Endothelial cell of umbilical vein (primary cell): Measurements from ENCODE around the gene TTLL12. TPM values are rescaled to one million over a fixed set of nuclear protein-coding genes. Genes with fewer than 3 reads are reported as not detected.

Experiments used
- BruUV-seq: library from RNA; stranded (reverse); fragments of 400-500 nt; replicated peaks from 2 replicates; lab custom pipeline; 2021; lab: Mats Ljungman, UMichigan
- CTCF ChIA-PET: fragments of 300-600, 350-600 bp; sonication (Branson Sonifier 250); formaldehyde crosslinking; loops from one replicate; lab custom pipeline; 2021; ENCODE audit warnings: antibody characterized with exemption, inconsistent platforms; lab: Charles Lee
- POLR2A ChIA-PET: fragments of 300-600, 350-600 bp; sonication (Branson Sonifier 250); formaldehyde crosslinking; loops from one replicate; lab custom pipeline; 2021; ENCODE audit warnings: antibody characterized with exemption, inconsistent platforms; lab: Charles Lee
- DNase-seq: peaks from one replicate; pipeline ENCODE4 v3.0.0-alpha.2; 2011; ENCODE audit warnings: low read depth, low spot score
- FAIRE-seq: peaks from 2 replicates; lab custom pipeline; 2011; peaks lifted over from hg19 to GRCh38; lab: Jason Lieb, UNC
- H2AFZ ChIP-seq: 2 replicates; pipeline ENCODE4 v1.6.0; 2012; ENCODE audit warnings: low read depth, low read length, control low read depth, inconsistent platforms
- H3K27ac ChIP-seq: 2 replicates; pipeline ENCODE4 v1.5.1; 2011; ENCODE audit warnings: low read depth, mild to moderate bottlenecking, control low read depth, low read length, moderate library complexity; ENCODE audit not compliant: insufficient read depth
- H3K27me3 ChIP-seq, 2 experiments: 2 replicates each; pipeline versions ENCODE4 v1.6.0 to v1.6.1; 2011; ENCODE audit warnings: low read length in 2 of 2, mixed read lengths in 1 of 2; ENCODE audit not compliant: control insufficient read depth in 2 of 2, insufficient read depth in 2 of 2
- H3K36me3 ChIP-seq, 2 experiments: 2 replicates in 1 of 2; 3 replicates in 1 of 2; pipeline ENCODE4 v1.5.1; 2011; ENCODE audit warnings: low read length in 2 of 2, mild to moderate bottlenecking in 1 of 2, moderate library complexity in 1 of 2; ENCODE audit not compliant: control insufficient read depth in 2 of 2, insufficient read depth in 2 of 2; ENCODE audit errors: extremely low read depth in 1 of 2
- H3K4me1 ChIP-seq: 3 replicates; pipeline ENCODE4 v1.5.1; 2011; ENCODE audit warnings: mild to moderate bottlenecking, low read length; ENCODE audit not compliant: control insufficient read depth, insufficient read depth; ENCODE audit errors: extremely low read depth
- H3K4me2 ChIP-seq: 2 replicates; pipeline ENCODE4 v1.6.1; 2011; ENCODE audit warnings: low read length, control low read depth, mixed read lengths; ENCODE audit not compliant: insufficient read depth
- H3K4me3 ChIP-seq, 3 experiments: fragments of 200-600 bp in 1 of 3; sonication (generic), shearing (Covaris generic) in 1 of 3; replicated peaks in 1 of 3; 2 replicates each; pipeline ENCODE4 v1.5.1; 2011 to 2016; ENCODE audit warnings: control low read depth in 3 of 3, low read length in 3 of 3, mild to moderate bottlenecking in 2 of 3, inconsistent platforms in 1 of 3, low read depth in 1 of 3, moderate library complexity in 1 of 3; ENCODE audit not compliant: insufficient read depth in 1 of 3
- H3K79me2 ChIP-seq: 2 replicates; pipeline ENCODE4 v1.6.0; 2012; ENCODE audit warnings: low read length, inconsistent platforms; ENCODE audit not compliant: control insufficient read depth, insufficient read depth
- H3K9ac ChIP-seq: replicated peaks from 2 replicates; pipeline ENCODE3; 2011; ENCODE audit warnings: low read length, control low read depth; ENCODE audit not compliant: insufficient read depth; ENCODE audit errors: extremely low read depth
- H3K9me1 ChIP-seq: replicated peaks from 3 replicates; pipeline ENCODE4 v1.6.0; 2011; ENCODE audit warnings: mild to moderate bottlenecking, low read length; ENCODE audit not compliant: control insufficient read depth, insufficient read depth; ENCODE audit errors: extremely low read depth
- H3K9me3 ChIP-seq: replicated peaks from 2 replicates; pipeline ENCODE4 v1.5.1; 2012; ENCODE audit warnings: low read length, inconsistent platforms; ENCODE audit not compliant: control insufficient read depth, insufficient read depth
- H4K20me1 ChIP-seq: replicated peaks from 2 replicates; pipeline ENCODE3; 2011; ENCODE audit warnings: mild to moderate bottlenecking, low read length; ENCODE audit not compliant: control insufficient read depth, insufficient read depth; ENCODE audit errors: extremely low read depth
- EZH2 ChIP-seq: IDR thresholded peaks from 2 replicates; pipeline ENCODE4 v1.6.1; 2012; ENCODE audit warnings: borderline replicate concordance, low read depth, mild to moderate bottlenecking, moderate library complexity, low read length, inconsistent platforms; ENCODE audit not compliant: severe bottlenecking
- FOS ChIP-seq: IDR thresholded peaks from 2 replicates; pipeline ENCODE4 v1.6.1; 2011; ENCODE audit warnings: mild to moderate bottlenecking, low read length, moderate library complexity, borderline replicate concordance; ENCODE audit not compliant: insufficient read depth
- GATA2 ChIP-seq: IDR thresholded peaks from 2 replicates; pipeline ENCODE4 v1.7.0; 2011; ENCODE audit warnings: low read depth, mild to moderate bottlenecking, moderate library complexity, mixed read lengths, low read length; ENCODE audit not compliant: insufficient read length, insufficient read depth
- JUN ChIP-seq: IDR thresholded peaks from 2 replicates; pipeline ENCODE4 v1.6.1; 2011; ENCODE audit warnings: borderline replicate concordance, low read depth; ENCODE audit not compliant: insufficient read length, insufficient read depth
- MYC ChIP-seq: IDR thresholded peaks from one replicate; pipeline ENCODE4 v1.6.1; 2011; ENCODE audit warnings: mild to moderate bottlenecking, low read depth, low read length
- POLR2A ChIP-seq: IDR thresholded peaks from 2 replicates; pipeline ENCODE4 v1.6.1; 2012; ENCODE audit warnings: low read depth, mild to moderate bottlenecking, control low read depth, low read length
- POLR2AphosphoS5 ChIP-seq: IDR thresholded peaks from 2 replicates; pipeline ENCODE4 v1.6.1; 2012; ENCODE audit warnings: low read depth, mild to moderate bottlenecking, control low read depth, low read length, moderate library complexity; ENCODE audit not compliant: insufficient read depth
- dilution Hi-C: fragments of 300-500 bp; cut with MboI; formaldehyde crosslinking; loops from one replicate; pipeline ENCODE4 v1.15.0; 2019; ENCODE audit warnings: low sequenced_read_pairs; ENCODE audit not compliant: extremely low pct_ligation_motif_present
- intact Hi-C: fragments of 100-400 bp; cut with micrococcal nuclease; formaldehyde crosslinking; loops from one replicate; pipeline ENCODE4 v1.10.0; 2022
- polyA plus RNA-seq, 4 experiments: library from polyadenylated mRNA; depleted of rRNA in 3 of 4; stranded (reverse) in 3 of 4; unstranded in 1 of 4; fragments of >200 nt; gene quantifications; 2 replicates each; pipeline versions ENCODE4 v1.2.1 to v1.2.3, GENCODE V29; 2011 to 2012; ENCODE audit warnings: missing spikeins in 1 of 4
- total RNA-seq: library from RNA; stranded (reverse); gene quantifications from 2 replicates; pipeline ENCODE4 v1.2.3, GENCODE V29; 2021
- TF ChIP-seq, protein P1 (sequence below), 2 donors: IDR thresholded peaks; 1 replicate in 1 of 2; 2 replicates in 1 of 2; pipeline ENCODE4 v1.5.1; 2011; ENCODE audit warnings: low read length in 2 of 2, mild to moderate bottlenecking in 2 of 2, moderate library complexity in 2 of 2, control low read depth in 1 of 2, inconsistent platforms in 1 of 2, low read depth in 1 of 2; ENCODE audit not compliant: insufficient read depth in 1 of 2; ENCODE audit errors: extremely low read depth in 1 of 2
- TF ChIP-seq, protein P2 (sequence below): IDR thresholded peaks from 2 replicates; pipeline ENCODE4 v1.6.1; 2011; ENCODE audit not compliant: insufficient read depth, insufficient read length

Gene TTLL12
- total and polyA plus RNA-seq, 2 donors (not counting 3 experiments of a cell fraction or from before 2014, with no cell fraction given): 26.2 to 36.5 TPM

DNA sequence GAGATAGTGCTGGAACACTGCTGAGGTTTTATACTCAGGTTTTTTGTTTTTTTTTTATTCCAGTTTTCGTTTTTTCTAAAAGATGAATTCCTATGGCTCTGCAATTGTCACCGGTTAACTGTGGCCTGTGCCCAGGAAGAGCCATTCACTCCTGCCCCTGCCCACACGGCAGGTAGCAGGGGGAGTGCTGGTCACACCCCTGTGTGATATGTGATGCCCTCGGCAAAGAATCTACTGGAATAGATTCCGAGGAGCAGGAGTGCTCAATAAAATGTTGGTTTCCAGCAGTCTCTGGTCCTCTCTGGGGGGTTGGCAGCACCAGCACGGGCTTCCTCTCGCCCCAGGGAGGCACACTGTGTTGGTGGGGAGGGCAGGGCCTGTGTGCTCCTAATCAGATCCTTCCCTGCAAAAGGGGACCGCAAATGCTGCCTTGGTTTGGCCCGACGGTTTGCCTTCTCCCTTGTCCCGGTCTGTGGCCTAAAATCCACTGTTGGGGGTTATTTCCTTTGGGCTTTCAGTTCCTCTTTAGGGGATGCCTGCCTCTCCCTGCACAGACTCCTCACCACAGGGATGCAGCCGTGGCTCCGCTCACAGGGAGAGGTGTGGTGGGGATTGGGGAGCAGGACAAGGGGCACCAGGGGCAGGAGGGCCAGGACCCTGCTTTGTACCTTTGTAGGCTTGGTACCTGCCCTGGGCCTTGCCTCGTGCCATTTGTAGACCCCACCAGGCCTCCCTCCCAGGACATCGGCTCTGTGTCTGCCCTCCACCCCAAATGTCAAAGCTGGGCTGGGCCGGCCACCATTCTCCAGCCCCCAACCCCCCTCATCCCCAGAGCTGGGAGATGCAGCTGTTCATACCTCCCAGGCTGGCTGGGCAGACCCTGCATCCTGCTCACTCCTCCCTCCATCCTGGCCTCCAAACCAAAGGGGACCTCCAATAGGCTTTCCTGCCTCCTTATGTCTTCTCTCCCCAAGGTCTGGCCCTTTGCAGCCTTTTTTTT is 57.2 kb downstream of the TTLL12 start:
- TF ChIP-seq, protein P1, sequence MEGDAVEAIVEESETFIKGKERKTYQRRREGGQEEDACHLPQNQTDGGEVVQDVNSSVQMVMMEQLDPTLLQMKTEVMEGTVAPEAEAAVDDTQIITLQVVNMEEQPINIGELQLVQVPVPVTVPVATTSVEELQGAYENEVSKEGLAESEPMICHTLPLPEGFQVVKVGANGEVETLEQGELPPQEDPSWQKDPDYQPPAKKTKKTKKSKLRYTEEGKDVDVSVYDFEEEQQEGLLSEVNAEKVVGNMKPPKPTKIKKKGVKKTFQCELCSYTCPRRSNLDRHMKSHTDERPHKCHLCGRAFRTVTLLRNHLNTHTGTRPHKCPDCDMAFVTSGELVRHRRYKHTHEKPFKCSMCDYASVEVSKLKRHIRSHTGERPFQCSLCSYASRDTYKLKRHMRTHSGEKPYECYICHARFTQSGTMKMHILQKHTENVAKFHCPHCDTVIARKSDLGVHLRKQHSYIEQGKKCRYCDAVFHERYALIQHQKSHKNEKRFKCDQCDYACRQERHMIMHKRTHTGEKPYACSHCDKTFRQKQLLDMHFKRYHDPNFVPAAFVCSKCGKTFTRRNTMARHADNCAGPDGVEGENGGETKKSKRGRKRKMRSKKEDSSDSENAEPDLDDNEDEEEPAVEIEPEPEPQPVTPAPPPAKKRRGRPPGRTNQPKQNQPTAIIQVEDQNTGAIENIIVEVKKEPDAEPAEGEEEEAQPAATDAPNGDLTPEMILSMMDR (IDR thresholded peaks at IDR 0.05; ENCODE audit: extremely low read depth in 1 of 2, insufficient read depth in 1 of 2, low read depth in 1 of 2, low read length in 2 of 2): no peak
- no peak for TF ChIP-seq FOS
- TF ChIP-seq GATA2: no peak
- TF ChIP-seq, protein P2, sequence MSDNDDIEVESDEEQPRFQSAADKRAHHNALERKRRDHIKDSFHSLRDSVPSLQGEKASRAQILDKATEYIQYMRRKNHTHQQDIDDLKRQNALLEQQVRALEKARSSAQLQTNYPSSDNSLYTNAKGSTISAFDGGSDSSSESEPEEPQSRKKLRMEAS: no peak
- no peak for TF ChIP-seq POLR2A
- TF ChIP-seq JUN: no peak
- TF ChIP-seq EZH2: no peak
- TF ChIP-seq MYC: no peak
- no peak for TF ChIP-seq POLR2AphosphoS5
- ChIA-PET CTCF (no interaction called here), POLR2A (no interaction called here)
- H3K4me1 ChIP-seq: peaks cover 6% of the 10 kb centered on the region
- no peak overlapping the region for H2AFZ ChIP-seq
- H4K20me1 ChIP-seq: no peaks in the 10 kb centered on the region
- no TSS peak for BruUV-seq
- no peak overlapping the region for H3K9ac ChIP-seq
- no peak overlapping the region for H3K4me3 ChIP-seq
- dilution Hi-C loops: no loop called here
- no peaks in the 10 kb centered on the region for H3K9me1 ChIP-seq
- FAIRE-seq (no peak), DNase-seq (no peak)
- peaks cover 0 to 15% of the 10 kb centered on the region in 2 experiments for H3K36me3 ChIP-seq
- H3K79me2 ChIP-seq: no peaks in the 10 kb centered on the region
- H3K27ac ChIP-seq: no peak overlapping the region
- H3K27me3 ChIP-seq: no peaks in the 10 kb centered on the region
- intact Hi-C loops: no loop called here
- H3K9me3 ChIP-seq: no peaks in the 10 kb centered on the region
- no peak overlapping the region for H3K4me2 ChIP-seq
